BE2C (cell line): Measurements from ENCODE around the gene DIAPH3. TPM values are rescaled to one million over a fixed set of nuclear protein-coding genes. Genes with fewer than 3 reads are reported as not detected.
"Not testable (repeated sequence)": the region's sequence is repeated elsewhere in the genome, so short reads cannot be mapped to it uniquely, and the experiment has no call there.

Source experiments
- DNase-seq: peaks from one replicate; pipeline ENCODE4 v3.0.0-alpha.2; 2020
- H3K27me3 ChIP-seq: fragments of 250-450 bp; sonication (Bioruptor Pico); 2 replicates; pipeline ENCODE4 v1.5.1; 2020; ENCODE audit warnings: mild to moderate bottlenecking
- H3K36me3 ChIP-seq: fragments of 250-450 bp; sonication (Bioruptor Pico); 2 replicates; pipeline ENCODE4 v1.5.1; 2020; ENCODE audit warnings: mild to moderate bottlenecking
- H3K4me1 ChIP-seq: fragments of 250-450 bp; sonication (Bioruptor Pico); 2 replicates; pipeline ENCODE4 v1.5.1; 2020
- H3K4me3 ChIP-seq: 2 replicates; pipeline ENCODE4 v1.5.1; 2011; ENCODE audit warnings: low read depth, low read length
- H3K9me3 ChIP-seq: fragments of 250-450 bp; sonication (Bioruptor Pico); 2 replicates; pipeline ENCODE4 v1.5.1; 2020
- polyA plus RNA-seq: library from polyadenylated mRNA; unstranded; fragments of >200 nt; gene quantifications from one replicate; pipeline ENCODE4 v1.2.1, GENCODE V29; 2012; ENCODE audit warnings: low read depth, missing spikeins; ENCODE audit not compliant: insufficient read length, insufficient read depth
- TF ChIP-seq, protein P1 (sequence below): IDR thresholded peaks from 2 replicates; pipeline ENCODE4 v1.5.1; 2012; ENCODE audit warnings: mild to moderate bottlenecking, low read depth, low read length

Gene DIAPH3, protein sequence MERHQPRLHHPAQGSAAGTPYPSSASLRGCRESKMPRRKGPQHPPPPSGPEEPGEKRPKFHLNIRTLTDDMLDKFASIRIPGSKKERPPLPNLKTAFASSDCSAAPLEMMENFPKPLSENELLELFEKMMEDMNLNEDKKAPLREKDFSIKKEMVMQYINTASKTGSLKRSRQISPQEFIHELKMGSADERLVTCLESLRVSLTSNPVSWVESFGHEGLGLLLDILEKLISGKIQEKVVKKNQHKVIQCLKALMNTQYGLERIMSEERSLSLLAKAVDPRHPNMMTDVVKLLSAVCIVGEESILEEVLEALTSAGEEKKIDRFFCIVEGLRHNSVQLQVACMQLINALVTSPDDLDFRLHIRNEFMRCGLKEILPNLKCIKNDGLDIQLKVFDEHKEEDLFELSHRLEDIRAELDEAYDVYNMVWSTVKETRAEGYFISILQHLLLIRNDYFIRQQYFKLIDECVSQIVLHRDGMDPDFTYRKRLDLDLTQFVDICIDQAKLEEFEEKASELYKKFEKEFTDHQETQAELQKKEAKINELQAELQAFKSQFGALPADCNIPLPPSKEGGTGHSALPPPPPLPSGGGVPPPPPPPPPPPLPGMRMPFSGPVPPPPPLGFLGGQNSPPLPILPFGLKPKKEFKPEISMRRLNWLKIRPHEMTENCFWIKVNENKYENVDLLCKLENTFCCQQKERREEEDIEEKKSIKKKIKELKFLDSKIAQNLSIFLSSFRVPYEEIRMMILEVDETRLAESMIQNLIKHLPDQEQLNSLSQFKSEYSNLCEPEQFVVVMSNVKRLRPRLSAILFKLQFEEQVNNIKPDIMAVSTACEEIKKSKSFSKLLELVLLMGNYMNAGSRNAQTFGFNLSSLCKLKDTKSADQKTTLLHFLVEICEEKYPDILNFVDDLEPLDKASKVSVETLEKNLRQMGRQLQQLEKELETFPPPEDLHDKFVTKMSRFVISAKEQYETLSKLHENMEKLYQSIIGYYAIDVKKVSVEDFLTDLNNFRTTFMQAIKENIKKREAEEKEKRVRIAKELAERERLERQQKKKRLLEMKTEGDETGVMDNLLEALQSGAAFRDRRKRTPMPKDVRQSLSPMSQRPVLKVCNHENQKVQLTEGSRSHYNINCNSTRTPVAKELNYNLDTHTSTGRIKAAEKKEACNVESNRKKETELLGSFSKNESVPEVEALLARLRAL
- polyA plus RNA-seq = 4.3 TPM

DNA sequence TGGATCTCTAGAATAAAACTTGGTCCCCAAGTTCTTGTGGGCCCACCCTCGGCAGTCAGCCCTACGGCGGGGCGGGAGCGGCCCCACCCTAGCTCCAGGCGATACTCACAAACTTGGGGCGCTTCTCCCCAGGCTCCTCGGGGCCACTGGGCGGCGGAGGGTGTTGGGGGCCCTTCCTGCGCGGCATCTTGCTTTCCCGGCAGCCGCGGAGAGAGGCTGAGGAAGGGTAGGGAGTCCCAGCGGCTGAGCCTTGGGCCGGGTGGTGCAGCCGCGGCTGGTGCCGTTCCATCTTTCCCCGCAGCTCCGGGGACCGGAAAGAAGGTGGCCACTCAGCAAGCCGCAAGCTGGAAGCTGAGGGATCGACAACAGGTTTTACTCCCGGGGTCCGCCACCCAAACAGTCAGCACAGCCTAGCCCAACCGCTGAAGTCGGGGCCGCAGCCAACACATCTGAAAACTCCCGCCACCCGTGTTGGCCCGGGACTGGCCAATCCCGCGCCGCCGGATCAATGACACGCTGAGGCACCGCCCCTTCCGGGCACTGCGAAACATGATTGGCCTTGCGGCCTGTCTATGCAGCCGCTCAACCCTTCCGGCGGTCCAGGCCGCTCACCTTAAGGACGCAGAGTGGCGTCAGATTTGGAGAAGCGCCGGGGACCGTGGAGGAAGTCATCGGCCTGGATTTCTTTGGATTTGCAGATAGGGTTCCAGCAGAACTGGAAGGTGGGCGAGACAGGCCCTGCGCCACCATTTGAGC, at the start of gene DIAPH3:
TSS of gene DIAPH3 (minus strand) at position 451 of the 756 bp plus-strand sequence. CDS start at position 289, 162 bp downstream.
- no peaks in the 10 kb centered on the region; the same call in 1 of the 2 replicates for H3K36me3 ChIP-seq
- TF ChIP-seq, protein P1, sequence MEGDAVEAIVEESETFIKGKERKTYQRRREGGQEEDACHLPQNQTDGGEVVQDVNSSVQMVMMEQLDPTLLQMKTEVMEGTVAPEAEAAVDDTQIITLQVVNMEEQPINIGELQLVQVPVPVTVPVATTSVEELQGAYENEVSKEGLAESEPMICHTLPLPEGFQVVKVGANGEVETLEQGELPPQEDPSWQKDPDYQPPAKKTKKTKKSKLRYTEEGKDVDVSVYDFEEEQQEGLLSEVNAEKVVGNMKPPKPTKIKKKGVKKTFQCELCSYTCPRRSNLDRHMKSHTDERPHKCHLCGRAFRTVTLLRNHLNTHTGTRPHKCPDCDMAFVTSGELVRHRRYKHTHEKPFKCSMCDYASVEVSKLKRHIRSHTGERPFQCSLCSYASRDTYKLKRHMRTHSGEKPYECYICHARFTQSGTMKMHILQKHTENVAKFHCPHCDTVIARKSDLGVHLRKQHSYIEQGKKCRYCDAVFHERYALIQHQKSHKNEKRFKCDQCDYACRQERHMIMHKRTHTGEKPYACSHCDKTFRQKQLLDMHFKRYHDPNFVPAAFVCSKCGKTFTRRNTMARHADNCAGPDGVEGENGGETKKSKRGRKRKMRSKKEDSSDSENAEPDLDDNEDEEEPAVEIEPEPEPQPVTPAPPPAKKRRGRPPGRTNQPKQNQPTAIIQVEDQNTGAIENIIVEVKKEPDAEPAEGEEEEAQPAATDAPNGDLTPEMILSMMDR = no peak
- DNase-seq = peak; percentile 98
- H3K27me3 ChIP-seq = no peaks in the 10 kb centered on the region
- H3K4me1 ChIP-seq = no peaks in the 10 kb centered on the region; the same call in 1 of the 2 replicates
- H3K9me3 ChIP-seq = no peaks in the 10 kb centered on the region
- peak within 1 kb of the TSS; percentile 87 for H3K4me3 ChIP-seq

DNA sequence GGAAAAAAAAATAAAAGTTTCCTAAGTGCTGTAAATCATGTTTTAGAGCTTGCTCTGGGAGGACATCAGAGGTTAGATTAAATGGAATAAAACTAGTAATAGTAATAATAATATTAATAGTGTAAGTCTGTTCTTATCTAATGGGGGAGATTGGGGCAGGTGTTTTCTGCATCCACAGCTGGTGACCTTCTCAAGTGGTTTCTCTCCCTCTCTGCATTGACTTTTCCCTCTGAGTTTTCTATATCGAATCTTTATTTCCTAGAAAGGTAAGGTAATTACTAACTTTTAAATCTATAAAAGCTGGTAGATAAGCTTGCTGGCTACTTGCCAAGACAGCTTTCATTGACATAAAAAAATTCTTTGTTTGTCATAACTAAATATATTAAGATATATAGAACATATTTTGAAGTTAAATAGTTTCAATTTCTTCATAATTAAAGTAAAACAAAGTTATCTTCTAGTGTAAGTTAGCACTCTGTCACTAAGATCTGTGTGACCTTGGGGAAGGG, 49.6 kb upstream of the DIAPH3 start:
- Histone ChIP-seq H3K4me3 (no peak overlapping the region), H3K27me3 (no peaks in the 10 kb centered on the region), H3K36me3 (no peaks in the 10 kb centered on the region), H3K9me3 (no peaks in the 10 kb centered on the region), H3K4me1 (no peaks in the 10 kb centered on the region)
- DNase-seq = no peak
- TF ChIP-seq, protein P1 = no peak

DNA sequence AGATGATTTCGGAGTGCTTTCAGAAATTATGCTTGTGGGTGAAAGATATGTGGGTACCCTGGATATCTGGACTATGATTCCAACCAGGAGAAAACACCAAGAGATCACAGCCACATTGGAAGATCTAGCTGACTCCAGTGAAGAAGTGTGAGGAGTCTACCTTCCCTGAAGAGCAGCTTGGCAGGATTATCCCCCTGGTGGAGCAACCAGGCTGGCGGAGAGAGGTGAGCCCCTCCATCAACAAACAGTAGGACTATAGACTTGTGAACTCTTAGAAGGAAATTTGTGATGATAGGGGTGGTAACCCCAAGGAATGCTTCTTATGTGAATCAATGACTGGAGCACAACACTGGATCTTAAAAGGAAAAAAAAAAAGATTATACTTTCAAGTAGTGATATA, 47.8 kb upstream of the DIAPH3 start:
- no peaks in the 10 kb centered on the region for H3K36me3 ChIP-seq
- DNase-seq = no peak
- no peaks in the 10 kb centered on the region for H3K9me3 ChIP-seq
- H3K4me3 ChIP-seq = no peak overlapping the region
- TF ChIP-seq, protein P1 = no peak; the same call in 1 of the 2 replicates
- no peaks in the 10 kb centered on the region for H3K27me3 ChIP-seq
- peaks cover under 1% of the 10 kb centered on the region; the same call in 1 of the 2 replicates for H3K4me1 ChIP-seq

DNA sequence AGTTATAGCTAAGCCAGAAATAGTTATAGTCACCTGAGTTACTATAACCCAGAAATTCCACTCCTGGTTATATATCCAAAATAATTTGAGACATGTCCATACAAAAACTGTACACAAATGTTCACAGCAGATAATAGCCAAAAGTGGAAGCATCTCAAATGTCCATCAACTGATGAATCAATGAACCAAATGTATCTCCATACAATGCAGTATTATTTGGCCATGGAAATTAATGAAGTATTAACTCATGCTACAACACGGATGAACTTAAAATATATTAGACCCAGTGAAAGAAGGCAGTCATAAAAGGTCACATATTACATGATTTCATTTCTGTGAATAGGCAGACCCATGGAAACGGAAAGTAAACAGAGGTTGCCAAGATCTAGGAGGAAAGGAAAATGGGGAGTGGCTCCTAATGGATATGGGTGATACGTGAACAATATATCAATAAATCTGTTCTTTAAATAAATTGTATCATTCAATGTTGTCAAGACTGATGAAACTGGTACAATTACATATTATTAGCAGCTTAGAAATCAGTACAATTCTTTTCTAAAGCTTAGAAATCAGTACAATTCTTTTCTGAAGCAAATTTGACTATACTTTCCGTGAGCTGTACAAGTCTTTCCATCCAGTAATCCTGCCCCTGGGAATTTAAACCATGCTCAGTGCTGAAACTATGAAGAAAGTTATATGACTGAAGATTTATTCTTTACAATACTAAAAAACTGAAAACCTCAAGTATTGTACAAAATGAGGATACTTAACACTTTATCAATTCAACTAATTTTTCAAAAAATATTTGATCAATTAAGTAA, 47.0 kb upstream of the DIAPH3 start:
- TF ChIP-seq, protein P1 = no peak
- no peaks in the 10 kb centered on the region for H3K36me3 ChIP-seq
- H3K9me3 ChIP-seq = no peaks in the 10 kb centered on the region
- no peaks in the 10 kb centered on the region for H3K27me3 ChIP-seq
- DNase-seq = no peak
- peaks cover 6% of the 10 kb centered on the region; the same call in 1 of the 2 replicates for H3K4me1 ChIP-seq
- H3K4me3 ChIP-seq = no peak overlapping the region

DNA sequence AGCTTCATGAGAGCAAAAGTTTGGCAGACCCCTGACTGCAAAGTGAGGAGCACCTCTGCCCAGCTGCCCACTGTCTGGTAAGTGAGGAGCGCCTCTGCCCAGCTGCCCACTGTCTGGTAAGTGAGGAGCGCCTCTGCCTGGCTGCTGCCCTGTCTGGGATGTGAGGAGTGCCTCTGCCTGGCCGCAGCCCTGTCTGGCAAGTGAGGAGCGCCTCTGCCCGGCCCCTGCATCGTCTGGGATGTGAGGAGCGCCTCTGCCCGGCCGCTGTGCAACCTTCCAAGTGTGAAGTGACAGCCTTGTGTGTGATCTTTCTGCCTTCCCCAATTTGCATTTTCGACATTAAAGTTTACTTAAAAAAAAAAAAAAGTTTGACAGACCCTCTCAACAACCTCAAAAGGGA, 41.8 kb upstream of the DIAPH3 start:
- DNase-seq, H3K9me3 ChIP-seq, H3K4me3 ChIP-seq, H3K4me1 ChIP-seq, H3K27me3 ChIP-seq, H3K36me3 ChIP-seq: not testable (repeated sequence)
